D721Med (cell line): Measurements from ENCODE around the gene METTL26.

ENCODE experiments used
- DNase-seq: peaks from one replicate; pipeline ENCODE4 v3.0.0; 2011; ENCODE audit warnings: low spot score; ENCODE audit not compliant: insufficient read length
- FAIRE-seq: peaks from 2 replicates; lab custom pipeline; 2011; peaks lifted over from hg19 to GRCh38; lab: Jason Lieb, UNC
- TF ChIP-seq, protein P1 (sequence below): IDR thresholded peaks from 2 replicates; pipeline ENCODE4 v1.5.1; 2012; ENCODE audit warnings: mild to moderate bottlenecking, control low read depth; ENCODE audit not compliant: insufficient read depth; ENCODE audit errors: missing control alignments

The METTL26 gene

DNA sequence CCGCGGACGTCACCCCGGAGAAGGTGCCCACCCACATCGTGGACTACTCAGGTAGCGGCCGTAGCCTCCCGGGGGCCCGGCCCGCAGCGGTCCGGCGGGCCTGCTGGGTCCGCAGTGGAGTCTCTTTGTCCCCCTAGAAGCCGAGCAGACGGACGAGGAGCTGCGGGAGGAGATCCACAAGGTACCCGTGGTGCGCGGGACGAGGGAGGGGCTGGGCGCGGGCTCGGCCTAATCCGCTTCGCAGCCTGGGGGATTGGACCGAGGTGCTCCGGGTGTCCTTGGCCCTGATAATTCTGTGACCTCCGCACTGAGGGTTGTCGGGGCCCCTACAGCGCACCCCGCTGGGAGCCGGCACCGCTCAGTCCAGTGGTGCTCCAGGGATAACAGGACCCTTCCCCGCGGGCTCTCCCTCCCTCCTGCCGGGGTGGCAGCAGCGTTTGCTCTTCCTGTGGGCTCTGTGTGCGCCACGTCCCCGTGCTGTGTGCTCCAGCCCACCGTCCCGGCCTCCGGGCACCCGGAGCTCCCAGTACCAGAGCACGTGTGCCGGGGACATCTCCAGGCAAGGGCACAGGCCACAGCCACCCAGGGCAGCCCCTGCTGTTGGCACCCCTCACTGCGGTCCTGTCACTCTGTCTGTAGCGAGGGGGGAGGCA is 32.5 kb upstream of the METTL26 start:
- DNase-seq (no peak), FAIRE-seq (no peak)
- TF ChIP-seq, protein P1, sequence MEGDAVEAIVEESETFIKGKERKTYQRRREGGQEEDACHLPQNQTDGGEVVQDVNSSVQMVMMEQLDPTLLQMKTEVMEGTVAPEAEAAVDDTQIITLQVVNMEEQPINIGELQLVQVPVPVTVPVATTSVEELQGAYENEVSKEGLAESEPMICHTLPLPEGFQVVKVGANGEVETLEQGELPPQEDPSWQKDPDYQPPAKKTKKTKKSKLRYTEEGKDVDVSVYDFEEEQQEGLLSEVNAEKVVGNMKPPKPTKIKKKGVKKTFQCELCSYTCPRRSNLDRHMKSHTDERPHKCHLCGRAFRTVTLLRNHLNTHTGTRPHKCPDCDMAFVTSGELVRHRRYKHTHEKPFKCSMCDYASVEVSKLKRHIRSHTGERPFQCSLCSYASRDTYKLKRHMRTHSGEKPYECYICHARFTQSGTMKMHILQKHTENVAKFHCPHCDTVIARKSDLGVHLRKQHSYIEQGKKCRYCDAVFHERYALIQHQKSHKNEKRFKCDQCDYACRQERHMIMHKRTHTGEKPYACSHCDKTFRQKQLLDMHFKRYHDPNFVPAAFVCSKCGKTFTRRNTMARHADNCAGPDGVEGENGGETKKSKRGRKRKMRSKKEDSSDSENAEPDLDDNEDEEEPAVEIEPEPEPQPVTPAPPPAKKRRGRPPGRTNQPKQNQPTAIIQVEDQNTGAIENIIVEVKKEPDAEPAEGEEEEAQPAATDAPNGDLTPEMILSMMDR: no peak

GRCh38 chr16:667780-668518 is 31.8 kb upstream of the METTL26 start, which contains the start of gene RHOT2:
Gene RHOT2, plus strand, starts transcription at chr16:668132. Its CDS starts 68 bp downstream, at chr16:668200.
- TF ChIP-seq, protein P1: peak; percentile 79
- no peak for FAIRE-seq

DNA sequence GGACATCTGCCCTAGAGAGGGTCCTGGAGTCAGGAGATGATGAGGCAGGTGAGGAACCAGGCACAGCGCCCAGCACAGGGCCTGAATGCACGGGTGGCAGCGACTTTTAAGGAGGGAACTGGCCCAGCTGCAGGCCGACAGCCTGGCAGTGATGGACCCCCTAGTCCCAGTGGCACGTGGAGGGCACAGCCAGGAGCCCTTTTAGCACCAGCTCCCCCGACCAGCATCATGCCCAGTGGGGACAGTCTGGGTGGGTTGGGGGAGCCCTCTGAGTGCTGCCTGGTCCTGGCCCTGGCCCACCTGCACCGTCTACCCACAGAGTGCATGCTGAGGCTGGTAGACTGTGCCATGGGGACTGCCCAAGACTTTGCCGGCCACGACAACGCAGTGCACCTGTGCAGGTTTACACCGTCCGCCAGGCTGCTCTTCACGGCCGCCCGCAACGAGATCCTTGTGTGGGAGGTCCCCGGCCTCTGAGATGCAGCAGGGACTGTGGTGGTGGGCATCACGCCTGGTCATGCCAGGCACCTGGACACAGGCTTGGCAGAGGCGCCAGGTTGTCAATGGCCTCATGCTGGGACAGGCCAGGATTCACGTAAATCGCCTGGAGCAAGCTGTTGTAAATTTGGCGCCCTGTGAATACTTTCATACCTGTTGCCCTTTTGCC is 31.1 kb upstream of the METTL26 start:
- TF ChIP-seq, protein P1: no peak
- FAIRE-seq: no peak
- DNase-seq: no peak

More at GRCh38 chr16:667780-668518, 31.8 kb upstream of the METTL26 start, which contains the start of gene RHOT2:
- DNase-seq: peak; percentile 77

DNA sequence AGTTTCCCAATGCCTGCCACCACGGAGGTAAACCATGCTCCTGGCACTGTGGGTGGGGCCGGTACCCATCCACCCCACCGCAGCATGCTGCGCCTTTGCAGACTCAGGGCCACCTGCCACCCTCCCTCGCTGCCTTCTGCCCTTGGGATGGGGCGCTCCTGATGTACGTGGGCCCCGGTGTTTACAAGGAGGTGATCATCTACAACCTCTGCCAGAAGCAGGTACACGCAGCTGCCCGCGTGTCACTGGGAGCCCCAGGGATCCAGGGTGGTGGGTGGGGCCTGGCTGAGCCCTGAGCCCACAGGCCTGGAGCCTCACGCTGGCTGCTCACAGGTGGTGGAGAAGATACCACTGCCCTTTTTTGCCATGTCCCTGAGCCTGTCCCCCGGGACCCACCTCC is 30.5 kb upstream of the METTL26 start:
- TF ChIP-seq, protein P1: no peak
- DNase-seq: no peak
- no peak for FAIRE-seq

- FAIRE-seq: no peak
- TF ChIP-seq, protein P1: no peak
Measured at GRCh38 chr16:662597-662996, 26.5 kb upstream of the METTL26 start.

DNA sequence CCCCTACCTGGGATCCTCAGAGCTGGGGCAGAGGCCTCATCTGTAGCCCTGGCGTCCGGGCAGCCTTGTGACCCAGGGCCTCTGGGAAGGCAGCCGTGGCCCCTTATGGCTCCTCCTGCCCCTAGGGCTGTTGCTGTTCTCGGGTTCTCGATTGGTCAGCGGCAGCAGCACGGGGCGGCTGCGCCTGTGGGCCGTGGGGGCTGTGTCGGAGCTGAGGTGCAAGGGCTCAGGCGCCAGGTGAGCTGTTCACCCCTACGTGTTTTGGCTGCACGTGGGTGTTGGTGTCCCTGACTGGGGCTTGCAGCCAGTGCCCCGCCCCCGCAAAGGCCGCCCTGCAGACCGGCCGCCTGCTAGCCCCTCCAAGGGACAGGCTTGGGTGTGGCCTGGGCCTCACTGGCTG is 26.0 kb upstream of the METTL26 start:
- FAIRE-seq (no peak), DNase-seq (no peak)
- TF ChIP-seq, protein P1: no peak

More at GRCh38 chr16:662597-662996, 26.5 kb upstream of the METTL26 start:
- DNase-seq: no peak
